Measurements from ENCODE around the gene CHST15. TPM values are rescaled to one million over a fixed set of nuclear protein-coding genes. Genes with fewer than 3 reads are reported as not detected.

Gene CHST15
- total RNA-seq, 2 donors from 2014 or later, result 9.2 to 17.8 TPM

- ATAC-seq (peak; percentile 31 to 76), DNase-seq (no peak)
- intact Hi-C loops (cut with DNase I), result no loop called here
Measured at GRCh38 chr10:124025660-124026588, 67.5 kb downstream of the CHST15 start.

DNA sequence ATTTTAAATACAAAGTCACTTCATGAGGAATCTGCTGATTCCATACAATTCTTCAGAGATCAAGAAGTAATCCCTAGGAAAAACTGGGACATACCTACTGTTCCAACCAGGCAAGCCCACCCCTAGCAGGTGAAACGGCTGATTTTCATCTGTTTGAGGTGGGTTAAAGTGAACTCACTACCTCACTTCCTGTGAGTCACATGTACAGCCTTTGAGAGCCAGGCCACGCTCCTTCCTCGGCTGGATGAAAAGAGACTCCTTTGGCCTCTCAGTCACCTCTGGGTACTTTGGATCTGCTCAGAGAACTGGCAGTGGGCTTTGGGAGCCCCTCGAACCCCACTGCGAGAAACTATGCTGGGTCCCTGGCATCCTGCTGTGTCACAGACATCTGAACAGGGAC is 68.2 kb downstream of the CHST15 start:
- ATAC-seq (no peak), DNase-seq (no peak)
- intact Hi-C loops (cut with DNase I), result no loop called here

DNA sequence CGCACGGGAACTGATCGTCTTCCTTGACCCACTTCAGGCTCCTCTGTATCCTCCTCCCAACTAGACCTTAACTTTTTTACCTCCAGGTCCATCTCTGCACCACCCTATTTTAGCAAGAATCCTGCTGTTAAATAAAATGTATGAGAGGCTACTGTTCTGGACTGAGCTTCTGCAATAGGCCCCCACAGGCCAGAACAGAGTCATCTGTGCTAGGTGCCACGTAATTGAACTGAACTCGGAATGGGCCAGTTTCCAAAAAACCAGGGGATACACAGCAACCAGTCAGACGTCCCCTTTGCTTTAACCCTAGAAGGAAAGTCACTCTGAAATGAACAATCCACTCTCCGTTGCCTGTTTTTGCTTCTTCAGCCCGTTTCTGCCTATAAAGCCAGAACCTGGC is 71.3 kb downstream of the CHST15 start:
- intact Hi-C loops (cut with DNase I), result no loop called here
- ATAC-seq (no peak), DNase-seq (no peak)

DNA sequence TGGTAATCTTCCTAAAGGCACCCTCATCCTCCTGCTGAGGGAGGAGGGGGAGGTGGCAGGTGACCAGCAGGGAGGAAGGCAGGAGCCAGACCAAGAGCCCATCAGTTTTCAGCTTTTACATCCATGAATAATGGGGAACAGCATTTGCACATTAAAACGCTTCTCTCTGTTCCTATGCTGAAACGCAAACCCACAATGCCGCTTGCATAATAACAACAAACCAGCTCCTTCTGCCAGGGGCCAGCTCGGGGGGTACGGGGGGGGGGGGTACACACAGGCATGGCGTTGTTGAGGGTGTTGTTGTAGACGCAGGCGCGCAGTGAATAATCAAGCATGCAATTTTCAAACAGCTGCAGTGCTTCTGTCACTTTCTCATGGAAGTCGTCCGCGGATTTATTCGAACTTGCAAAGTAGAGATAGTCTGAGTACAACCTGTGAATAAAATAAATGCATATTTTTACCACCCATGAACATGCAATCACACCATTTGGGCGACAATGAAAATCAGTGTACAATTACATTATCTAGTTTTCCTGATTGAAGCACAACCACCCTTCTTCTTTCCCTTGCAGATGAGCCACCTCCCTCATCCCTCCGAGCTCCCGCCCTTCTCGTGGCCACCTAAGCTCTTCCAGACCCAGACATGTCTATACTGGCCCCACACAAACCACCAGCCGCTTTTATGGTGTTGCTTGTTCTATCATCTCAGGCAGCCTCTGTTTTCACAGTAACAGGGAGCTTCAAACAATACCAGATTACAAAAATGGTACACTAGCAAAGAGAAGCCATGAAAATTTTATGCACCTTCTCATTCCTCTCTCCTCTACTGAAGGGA is 72.2 kb downstream of the CHST15 start:
- ATAC-seq (no peak), DNase-seq (no peak)
- intact Hi-C loops (cut with DNase I), result no loop called here

- intact Hi-C loops (cut with DNase I), result no loop called here
- ATAC-seq, result no peak
- DNase-seq, result no peak
Measured at GRCh38 chr10:124019886-124020797, 73.3 kb downstream of the CHST15 start.

- intact Hi-C loops (cut with DNase I), result no loop called here
- ATAC-seq (no peak), DNase-seq (no peak)
Measured at GRCh38 chr10:124018886-124019525, 74.4 kb downstream of the CHST15 start.

DNA sequence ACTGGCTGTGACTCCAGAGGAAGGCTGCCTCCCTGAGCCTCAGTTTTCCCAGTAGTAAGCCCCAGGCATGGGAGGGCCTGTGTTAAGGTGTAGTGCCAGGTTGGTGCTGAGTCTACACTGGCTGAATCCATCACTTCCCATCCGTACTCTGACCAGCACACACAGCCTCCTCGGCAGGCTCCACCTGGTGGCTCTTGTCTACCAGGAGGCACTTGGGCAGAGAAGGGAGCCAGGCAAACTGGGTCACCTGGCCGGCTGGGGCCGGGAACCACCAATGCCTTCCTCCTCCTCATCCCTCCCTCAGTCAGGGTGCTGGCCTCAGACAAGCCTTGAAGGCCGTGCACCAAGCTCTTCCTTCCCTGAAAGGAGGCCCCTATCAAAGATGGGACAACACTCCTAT is 75.7 kb downstream of the CHST15 start:
- intact Hi-C loops (cut with DNase I), result no loop called here
- no peak for ATAC-seq
- no peak for DNase-seq

GRCh38 chr10:124016804-124017375 is 76.5 kb downstream of the CHST15 start:
- DNase-seq, result peak; percentile 17
- intact Hi-C loops (cut with DNase I), result no loop called here
- peak in 1 of 2 donors; percentile 34 for ATAC-seq

DNA sequence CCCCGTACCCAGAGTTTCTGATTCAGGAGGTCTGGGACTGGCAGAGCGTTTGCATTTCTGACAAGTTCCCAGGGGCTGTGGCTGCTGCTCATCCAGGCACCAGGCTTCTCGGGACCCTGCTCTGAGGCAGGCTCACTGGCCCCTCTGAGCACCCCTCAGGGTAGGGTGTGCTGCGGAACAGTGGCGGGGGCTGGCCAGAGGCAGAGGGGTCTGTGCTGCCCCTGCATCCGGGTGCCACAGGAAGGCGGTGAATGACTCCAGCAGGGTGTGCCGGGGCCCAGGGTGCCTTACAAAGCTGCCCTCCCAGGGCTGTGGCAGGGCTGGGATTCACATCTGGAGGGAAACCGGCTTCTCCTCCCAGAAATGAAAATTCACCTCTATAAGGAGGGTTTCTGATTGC is 77.4 kb downstream of the CHST15 start:
- DNase-seq, result no peak
- no peak for ATAC-seq
- intact Hi-C loops (cut with DNase I), result no loop called here

GRCh38 chr10:124014416-124015154 is 78.8 kb downstream of the CHST15 start:
- DNase-seq, result no peak

GRCh38 chr10:124013916-124014315 is 79.5 kb downstream of the CHST15 start:
- DNase-seq (no peak), ATAC-seq (no peak)
- intact Hi-C loops (cut with DNase I), result no loop called here

More at GRCh38 chr10:124014416-124015154, 78.8 kb downstream of the CHST15 start:
- intact Hi-C loops (cut with DNase I), result no loop called here
- no peak for ATAC-seq

DNA sequence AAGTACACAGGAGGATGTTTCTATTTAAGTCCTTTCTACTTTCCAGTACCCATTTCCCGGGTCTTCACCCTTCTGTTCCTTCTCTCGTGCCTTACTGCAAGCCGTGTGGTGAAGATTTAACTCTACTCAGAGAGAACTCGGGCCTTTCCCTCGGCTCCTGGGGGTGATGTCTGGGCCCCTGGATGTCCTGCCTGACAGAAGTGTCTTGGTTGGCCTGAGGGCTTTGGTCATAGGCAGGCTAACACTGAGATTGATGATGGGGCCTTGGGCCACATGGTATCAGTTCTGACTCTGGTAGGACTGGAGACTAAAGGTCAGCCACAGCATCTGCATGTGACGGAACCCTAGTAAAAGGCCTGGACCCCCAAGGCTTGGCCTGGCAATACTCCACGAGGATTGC is 80.4 kb downstream of the CHST15 start:
- ATAC-seq (no peak), DNase-seq (peak; percentile 10)
- intact Hi-C loops (cut with DNase I), result no loop called here

DNA sequence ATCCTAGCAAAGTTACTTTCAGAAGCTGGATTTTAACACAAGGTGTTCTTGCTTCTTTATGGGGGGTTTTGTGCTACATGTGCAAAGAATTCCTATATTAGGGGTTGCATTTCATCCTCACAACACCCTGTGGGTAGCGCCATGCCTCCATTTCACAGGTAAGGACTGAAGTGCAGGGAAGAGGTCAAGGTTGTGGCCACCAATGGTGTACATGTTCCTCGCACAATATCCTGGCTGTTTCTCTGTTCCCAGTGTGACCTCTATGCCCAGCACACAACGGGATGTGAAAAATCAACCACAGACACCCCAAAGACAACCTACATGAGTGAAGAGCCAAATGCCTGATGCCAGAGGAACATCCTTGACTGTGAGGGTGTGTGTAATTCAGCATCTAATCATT is 80.8 kb downstream of the CHST15 start:
- intact Hi-C loops (cut with DNase I), result no loop called here
- DNase-seq (no peak), ATAC-seq (no peak)

- ATAC-seq (no peak), DNase-seq (no peak)
- intact Hi-C loops (cut with DNase I), result no loop called here
Measured at GRCh38 chr10:124012066-124012465, 81.3 kb downstream of the CHST15 start.

DNA sequence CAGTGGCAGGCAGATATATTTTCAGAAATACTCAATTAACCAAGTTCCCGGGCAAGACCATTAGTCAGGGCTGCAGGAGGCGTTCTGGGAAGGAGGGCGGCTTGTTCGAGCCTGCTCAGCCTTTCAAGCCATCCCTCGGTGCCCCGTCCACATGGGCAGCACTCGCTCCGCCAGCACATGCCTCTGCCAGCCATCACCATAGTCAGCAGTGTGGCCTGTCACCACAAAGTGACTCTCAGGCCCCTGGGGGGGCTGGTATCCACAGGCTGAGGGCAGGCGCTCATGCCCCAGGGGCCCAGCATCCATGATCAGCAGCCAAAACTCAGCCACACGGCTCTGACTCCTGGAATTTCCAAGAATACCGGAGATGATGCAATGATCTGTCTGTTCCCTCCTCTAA is 81.9 kb downstream of the CHST15 start:
- intact Hi-C loops (cut with DNase I), result no loop called here
- ATAC-seq (no peak), DNase-seq (no peak)

- intact Hi-C loops (cut with DNase I), result no loop called here
- DNase-seq (peak; percentile 47), ATAC-seq (peak; percentile 15 to 38)
Measured at GRCh38 chr10:124010563-124011131, 82.8 kb downstream of the CHST15 start.

- intact Hi-C loops (cut with DNase I), result no loop called here
- ATAC-seq (no peak), DNase-seq (no peak)
Measured at GRCh38 chr10:124010024-124010423, 83.4 kb downstream of the CHST15 start.

All from left cardiac atrium (tissue), 4 donors.